GM21447 (cell line): ENCODE measurements around the gene RTL9.
A peak's percentile ranks its signal among the peaks of the same experiment; 100 is the strongest.
"Not testable (repeated sequence)": the region's sequence is repeated elsewhere in the genome, so short reads cannot be mapped to it uniquely, and the experiment has no call there.

Experiments
- ATAC-seq: cut with Tn5 transposase; IDR thresholded peaks from one replicate; pipeline ENCODE4 v1.9.1; 2021; ENCODE audit not compliant: unreplicated experiment

The RTL9 gene

DNA sequence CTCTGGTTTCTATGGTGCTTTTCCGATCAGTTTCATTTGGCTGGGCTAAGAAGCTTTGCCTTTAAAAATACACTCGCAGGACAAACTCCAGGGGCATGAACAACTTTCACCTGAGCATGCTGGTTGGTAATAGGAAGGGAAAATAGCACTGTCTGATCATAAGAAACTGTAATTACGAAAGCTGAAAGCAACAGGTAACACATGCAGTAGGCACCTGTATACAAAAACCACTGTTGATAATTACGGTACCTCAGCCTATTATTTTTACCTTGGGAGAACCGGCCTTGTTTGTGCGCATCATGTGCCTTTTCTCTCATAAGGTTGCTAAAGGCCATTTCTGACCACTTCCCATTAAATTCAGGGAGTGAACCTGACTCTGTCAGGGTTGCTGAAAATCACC lies 45.7 kb downstream of the RTL9 start:
- ATAC-seq, result no peak

DNA sequence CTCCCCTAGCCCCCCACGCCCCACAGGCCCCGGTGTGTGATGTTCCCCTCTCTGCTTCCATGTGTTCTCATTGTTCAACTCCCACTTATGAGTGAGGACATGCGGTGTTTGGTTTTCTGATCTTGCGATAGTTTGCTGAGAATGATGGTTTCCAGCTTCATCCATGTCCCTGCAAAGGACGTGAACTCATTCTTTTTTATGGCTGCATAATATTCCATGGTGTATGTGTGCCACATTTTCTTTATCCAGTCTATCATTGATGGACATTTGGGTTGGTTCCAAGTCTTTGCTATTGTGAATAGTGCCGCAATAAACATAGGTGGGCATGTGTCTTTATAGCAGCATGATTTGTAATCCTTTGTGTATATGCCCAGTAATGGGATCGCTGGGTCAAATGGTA lies 47.6 kb downstream of the RTL9 start:
- ATAC-seq, result not testable (repeated sequence)

DNA sequence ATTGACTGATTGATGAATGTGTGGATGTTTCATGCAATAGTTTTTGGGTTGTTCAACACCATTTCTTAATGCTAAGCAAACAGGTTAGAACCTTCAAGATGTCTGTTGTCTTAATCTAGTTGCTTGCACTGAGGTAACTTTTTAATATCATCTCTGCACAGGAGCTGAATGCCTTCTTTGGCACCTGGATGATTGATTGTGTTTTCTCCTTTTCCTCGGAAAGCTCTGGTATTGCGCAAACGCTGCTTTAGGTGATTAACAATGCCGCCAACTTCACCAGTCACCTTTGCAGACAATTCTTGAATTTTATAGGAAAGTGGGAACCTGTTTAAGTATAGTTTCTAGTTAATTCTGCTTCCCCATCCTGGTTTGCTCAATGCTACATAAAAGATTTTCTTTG lies 48.2 kb downstream of the RTL9 start:
- no peak for ATAC-seq

DNA sequence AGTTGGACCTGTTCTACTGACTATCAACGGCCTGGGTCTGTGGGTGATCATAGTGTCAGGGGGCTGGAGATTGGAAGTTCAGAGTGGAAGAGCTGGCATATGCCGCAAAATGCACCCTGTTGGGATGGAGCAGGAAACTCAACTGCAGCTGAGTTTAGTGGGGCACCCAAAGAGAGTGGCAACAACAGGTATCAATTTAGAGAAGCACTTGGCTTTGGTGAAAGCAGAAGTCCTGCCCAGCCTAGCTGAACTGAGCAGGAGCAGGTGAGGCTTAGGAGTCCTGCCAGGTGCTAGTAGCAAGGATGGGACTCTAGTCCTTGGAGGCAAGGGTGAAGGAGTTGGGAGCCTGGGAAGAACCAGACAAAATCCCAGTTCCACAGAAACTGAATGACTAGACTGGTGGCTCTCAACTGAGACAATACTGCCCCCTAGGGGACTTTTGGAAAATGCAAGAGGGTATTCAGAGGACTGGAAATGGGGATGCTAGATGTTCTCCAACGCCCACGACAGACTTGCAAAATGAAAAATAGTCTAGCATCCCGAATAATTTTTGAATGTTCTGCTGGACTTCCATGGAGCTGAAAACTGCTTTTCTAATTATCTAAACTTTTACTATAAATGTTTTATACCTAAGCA lies 49.4 kb downstream of the RTL9 start:
- ATAC-seq, result peak; percentile 61
